Fibroblast of villous mesenchyme (primary cell): ENCODE measurements around the gene ZNF341. TPM values are rescaled to one million over a fixed set of nuclear protein-coding genes. Genes with fewer than 3 reads are reported as not detected.

Experiments used
- DNase-seq: peaks from one replicate; pipeline ENCODE4 v3.0.0-alpha.2; 2010; ENCODE audit warnings: low read depth
- H3K4me3 ChIP-seq: 2 replicates; pipeline ENCODE4 v1.5.1; 2011; ENCODE audit warnings: low read depth, mild to moderate bottlenecking, low read length
- CTCF ChIP-seq: IDR thresholded peaks from 2 replicates; pipeline ENCODE4 v1.5.1; 2012; ENCODE audit warnings: low read depth, mild to moderate bottlenecking, low read length; ENCODE audit not compliant: insufficient read depth
- total RNA-seq: library from RNA; depleted of rRNA; stranded (reverse); fragments of >200 nt; gene quantifications from 2 replicates; pipeline ENCODE4 v1.2.3, GENCODE V29; 2012

ZNF341 gene
- total RNA-seq, 1 donor, result 1.3 TPM

GRCh38 chr20:33821270-33821836, 89.6 kb downstream of the ZNF341 start:
- TF ChIP-seq CTCF, result no peak
- H3K4me3 ChIP-seq, result no peak overlapping the region
- DNase-seq, result no peak

GRCh38 chr20:33822423-33822822, 90.6 kb downstream of the ZNF341 start:
- TF ChIP-seq CTCF, result no peak
- DNase-seq, result no peak
- no peak overlapping the region for H3K4me3 ChIP-seq

DNA sequence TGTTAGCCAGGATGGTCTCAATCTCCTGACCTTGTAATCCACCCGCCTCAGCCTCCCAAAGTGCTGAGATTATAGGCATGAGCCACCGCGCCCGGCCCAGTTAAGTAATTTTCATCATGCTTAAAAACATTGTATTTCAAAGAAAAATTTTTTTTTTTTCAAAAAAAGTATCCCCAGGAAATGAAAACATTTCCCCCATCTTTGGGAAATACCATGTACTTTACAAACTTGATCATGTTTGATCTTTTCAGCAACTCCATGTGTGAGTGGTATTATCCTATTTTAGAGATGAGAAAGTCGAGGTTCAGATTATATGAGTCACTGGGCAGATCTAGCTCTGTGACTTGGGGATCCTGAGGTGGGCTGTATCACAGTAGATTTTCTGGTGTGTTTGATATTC, 91.2 kb downstream of the ZNF341 start:
- H3K4me3 ChIP-seq, result no peak overlapping the region
- TF ChIP-seq CTCF, result no peak
- DNase-seq, result no peak

DNA sequence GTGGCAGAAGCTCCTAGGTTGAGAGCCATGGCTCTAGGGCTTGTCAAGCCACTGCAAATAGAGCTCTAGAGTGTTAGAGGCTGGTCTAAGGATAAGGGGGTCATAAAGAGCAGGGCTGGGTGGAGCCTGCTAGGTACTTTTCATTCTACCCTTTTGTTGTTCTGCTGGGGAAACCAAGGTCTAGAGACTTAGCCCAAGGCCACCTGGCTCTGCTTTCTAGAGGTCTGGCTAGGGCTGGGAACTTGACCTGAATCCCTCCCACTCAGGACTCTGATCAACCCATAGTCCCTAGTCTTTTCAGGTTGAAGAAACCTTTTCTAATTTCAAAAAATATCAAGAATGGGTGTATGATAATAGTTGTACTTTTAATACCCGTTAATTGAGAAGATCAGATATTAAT, 93.1 kb downstream of the ZNF341 start:
- H3K4me3 ChIP-seq, result no peak overlapping the region
- no peak for TF ChIP-seq CTCF
- DNase-seq, result no peak

GRCh38 chr20:33825340-33826269, 93.8 kb downstream of the ZNF341 start:
- no peak for TF ChIP-seq CTCF
- H3K4me3 ChIP-seq, result no peak overlapping the region
- DNase-seq, result no peak

- TF ChIP-seq CTCF, result no peak
Measured at GRCh38 chr20:33826270-33826897, 94.6 kb downstream of the ZNF341 start.

More at GRCh38 chr20:33826270-33826897, 94.6 kb downstream of the ZNF341 start:
- H3K4me3 ChIP-seq, result no peak overlapping the region
- no peak for DNase-seq
